GF-D8 (cell line): Measurements from ENCODE around the gene IFT122.

ENCODE experiments used
- DNase-seq: peaks from one replicate; lab custom pipeline; 2025; lab: John Stamatoyannopoulos, UW

Gene IFT122

DNA sequence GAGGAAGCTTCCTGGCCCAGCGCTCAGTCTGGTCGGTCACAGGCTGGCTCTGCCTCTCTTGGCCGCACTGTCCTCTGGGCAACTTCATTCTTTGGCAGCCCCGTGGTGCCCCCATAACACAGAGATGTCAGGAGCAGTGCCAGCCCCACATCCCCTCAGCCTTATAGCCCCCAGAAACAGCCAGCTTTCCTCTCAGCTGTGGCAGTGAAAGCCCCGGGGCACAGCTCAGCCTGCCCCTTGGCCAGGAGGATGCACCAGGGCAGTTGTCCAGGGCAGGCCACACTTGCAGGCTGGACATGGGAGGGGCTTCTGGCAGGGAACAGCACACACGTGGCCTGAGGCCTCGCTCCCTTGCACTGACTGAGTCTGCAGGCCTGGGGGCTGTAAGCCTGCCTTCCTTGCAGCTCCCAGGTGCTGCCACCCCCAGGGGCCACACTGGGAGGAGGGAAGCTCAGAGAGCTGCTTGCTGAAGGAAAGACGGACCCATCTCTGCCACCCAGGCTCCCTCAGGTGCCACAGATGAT, 78.1 kb downstream of the IFT122 start:
- no peak for DNase-seq

DNA sequence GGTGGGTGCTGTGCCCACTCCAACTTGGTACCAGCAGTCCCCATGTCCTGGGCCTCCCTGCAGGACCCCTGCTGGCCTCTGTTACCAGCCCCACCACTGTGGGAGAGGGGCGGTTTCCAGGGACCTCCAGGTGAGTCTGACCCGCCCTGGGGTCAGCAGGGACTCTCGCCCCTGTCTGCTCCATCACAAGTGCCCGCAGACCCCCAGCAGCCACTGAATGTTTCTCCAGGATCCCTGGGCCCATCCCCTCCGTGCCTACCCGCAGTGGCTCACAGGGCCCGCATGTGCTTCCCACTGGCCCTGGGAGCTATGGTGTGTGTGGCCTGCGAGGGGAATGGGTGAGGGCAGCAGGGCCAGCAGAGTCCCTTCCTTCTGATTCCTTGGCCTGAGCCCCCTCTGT, 78.6 kb downstream of the IFT122 start:
- DNase-seq = no peak

DNA sequence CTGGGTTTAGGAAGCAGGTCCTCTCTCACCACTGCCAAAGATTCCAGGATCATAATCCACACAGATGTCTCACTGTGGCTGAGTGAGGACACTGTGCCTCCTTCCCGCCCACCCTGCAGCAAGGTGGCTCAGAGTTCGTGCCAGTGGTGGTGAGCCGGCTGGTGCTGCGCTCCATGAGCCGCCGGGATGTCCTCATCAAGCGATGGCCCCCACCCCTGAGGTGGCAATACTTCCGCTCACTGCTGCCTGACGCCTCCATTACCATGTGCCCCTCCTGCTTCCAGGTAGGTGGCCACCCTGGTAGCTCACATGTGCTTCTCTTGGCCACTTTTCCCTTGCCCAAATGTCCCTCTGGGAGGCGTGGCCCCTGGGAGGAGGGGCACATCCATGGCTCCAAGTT, 79.4 kb downstream of the IFT122 start:
- no peak for DNase-seq

DNA sequence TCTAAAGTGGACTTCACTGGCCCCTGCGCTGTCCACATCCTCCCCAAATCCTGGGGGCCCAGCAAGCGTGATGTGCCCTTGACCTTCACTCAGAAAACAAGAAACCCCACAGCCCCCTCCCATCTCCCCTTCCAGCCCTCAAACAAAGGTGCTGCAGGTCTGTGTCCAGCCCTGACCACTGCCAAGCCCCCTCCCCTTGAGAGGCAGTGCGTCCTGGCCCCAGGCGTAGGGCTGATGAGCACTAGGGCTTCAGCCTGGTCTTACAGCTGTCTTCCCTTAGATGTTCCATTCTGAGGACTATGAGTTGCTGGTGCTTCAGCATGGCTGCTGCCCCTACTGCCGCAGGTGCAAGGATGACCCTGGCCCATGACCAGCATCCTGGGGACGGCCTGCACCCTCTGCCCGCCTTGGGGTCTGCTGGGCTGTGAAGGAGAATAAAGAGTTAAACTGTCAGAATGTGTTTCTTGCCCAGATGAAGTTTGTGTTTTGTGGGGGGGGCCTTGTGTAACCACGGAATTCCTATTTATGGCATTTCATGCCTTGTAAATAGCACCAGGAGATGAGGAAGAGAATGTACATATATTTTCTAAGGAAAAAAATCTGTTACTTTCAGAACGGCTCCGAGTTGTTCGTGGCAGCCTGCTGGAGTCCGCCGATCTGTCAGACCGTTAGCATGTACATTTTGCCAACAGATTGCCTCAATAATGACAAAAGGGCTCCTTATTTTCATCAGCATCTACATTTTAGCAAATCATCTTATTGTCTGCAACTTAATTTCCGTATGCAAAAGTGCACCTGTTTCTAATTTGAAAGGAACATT, 80.1 kb downstream of the IFT122 start:
- no peak for DNase-seq

GRCh38 chr3:129520960-129521359, 80.9 kb downstream of the IFT122 start:
- DNase-seq = no peak

GRCh38 chr3:129521611-129522010, 81.6 kb downstream of the IFT122 start:
- no peak for DNase-seq

- no peak for DNase-seq
These were observed 82.9 kb downstream of the IFT122 start for GRCh38 chr3:129522953-129523352.

DNA sequence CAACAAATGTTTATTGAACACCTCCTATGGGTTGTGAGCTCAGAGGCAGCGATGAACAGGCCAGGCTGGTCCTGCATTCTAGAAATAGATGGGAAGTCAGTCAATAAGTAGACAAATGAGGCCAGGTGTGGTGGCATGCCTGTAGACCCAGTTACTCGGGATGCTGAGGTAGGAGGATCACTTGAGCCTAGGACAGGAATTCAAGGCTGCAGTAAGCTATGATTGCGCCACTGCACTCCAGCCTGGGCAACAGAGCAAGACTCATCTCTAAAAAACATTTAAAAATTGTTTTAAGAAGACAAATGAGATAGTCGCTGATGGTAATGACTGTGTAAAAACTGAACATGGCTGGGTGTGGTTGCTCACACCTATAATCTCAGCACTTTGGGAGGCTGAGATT, 84.1 kb downstream of the IFT122 start:
- DNase-seq = no peak

GRCh38 chr3:129525341-129525968, 85.4 kb downstream of the IFT122 start:
- DNase-seq = no peak

DNA sequence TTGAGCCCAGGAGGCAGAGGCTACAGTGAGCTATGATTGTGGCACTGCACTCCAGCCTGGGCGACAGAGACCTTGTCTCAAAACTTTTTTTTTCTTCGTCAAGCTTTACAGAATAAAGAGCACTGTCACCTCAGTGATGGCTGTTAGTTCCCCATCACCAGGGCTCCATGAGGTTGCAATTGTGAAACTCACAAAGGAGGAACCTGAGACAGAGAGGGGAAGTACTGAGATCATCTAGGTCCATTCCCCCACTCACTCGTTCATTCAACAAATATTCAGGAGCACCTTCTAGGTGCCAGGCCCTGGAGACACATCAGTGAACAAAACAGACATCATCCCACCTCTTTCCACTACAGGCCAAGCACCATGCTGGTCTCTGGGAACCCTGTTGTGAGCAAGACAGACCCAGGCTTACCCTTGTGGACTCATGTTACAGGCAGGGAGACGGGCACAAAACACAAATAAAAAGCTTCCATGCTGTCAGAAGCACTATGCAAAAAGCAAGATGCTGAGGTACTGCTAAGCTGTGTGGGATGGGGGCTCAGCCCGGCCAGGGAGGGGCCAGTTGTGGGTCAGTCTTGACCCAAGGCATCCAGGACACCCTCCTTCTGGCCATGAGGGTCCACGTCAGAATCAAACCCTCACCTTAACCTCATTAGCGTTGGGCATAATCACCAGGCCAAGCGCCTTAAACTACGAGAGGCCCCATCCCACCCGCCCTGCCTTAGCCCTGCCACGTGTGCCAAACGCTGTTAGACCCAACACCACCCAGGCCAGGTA, 86.3 kb downstream of the IFT122 start:
- peak; percentile 71 for DNase-seq

DNA sequence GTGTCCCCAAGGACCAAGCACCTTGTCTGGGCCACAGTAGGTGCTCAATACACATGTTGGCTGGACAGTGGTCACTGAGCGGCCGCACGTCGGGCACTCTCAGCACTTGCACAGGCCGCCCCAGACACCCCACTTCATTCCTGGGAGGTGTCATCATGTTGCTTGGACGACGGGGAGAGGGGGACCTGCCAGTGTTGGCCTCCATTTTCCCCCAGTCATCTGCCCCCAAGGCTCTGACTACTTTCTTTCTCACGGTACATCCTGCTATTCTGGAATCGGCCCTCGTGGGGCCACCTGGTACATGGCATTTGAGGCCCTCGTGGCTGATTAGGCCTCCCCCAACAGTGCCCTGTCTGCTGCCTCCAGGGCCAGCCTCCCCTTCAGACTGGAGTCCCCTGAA, 87.2 kb downstream of the IFT122 start:
- DNase-seq = no peak

DNA sequence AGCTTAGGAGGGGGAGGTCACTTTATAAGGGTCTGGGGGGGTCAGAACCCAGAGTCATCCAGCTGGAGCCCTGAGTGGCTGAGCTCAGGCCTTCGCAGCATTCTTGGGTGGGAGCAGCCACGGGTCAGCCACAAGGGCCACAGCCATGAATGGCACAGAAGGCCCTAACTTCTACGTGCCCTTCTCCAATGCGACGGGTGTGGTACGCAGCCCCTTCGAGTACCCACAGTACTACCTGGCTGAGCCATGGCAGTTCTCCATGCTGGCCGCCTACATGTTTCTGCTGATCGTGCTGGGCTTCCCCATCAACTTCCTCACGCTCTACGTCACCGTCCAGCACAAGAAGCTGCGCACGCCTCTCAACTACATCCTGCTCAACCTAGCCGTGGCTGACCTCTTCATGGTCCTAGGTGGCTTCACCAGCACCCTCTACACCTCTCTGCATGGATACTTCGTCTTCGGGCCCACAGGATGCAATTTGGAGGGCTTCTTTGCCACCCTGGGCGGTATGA, 88.6 kb downstream of the IFT122 start, which contains the start of gene RHO:
TSS of gene RHO (plus strand) at position 51 of the 512 bp plus-strand sequence. CDS start at position 146, 95 bp downstream.
- DNase-seq = no peak

- DNase-seq = no peak
These were observed 89.6 kb downstream of the IFT122 start for GRCh38 chr3:129529436-129530210.

GRCh38 chr3:129530251-129530791, 90.3 kb downstream of the IFT122 start:
- DNase-seq = no peak

- no peak for DNase-seq
These were observed 90.8 kb downstream of the IFT122 start for GRCh38 chr3:129530821-129531220.

DNA sequence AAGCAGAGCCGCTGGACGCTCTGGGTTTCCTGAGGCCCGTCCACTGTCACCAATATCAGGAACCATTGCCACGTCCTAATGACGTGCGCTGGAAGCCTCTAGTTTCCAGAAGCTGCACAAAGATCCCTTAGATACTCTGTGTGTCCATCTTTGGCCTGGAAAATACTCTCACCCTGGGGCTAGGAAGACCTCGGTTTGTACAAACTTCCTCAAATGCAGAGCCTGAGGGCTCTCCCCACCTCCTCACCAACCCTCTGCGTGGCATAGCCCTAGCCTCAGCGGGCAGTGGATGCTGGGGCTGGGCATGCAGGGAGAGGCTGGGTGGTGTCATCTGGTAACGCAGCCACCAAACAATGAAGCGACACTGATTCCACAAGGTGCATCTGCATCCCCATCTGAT, 91.7 kb downstream of the IFT122 start:
- DNase-seq = no peak

DNA sequence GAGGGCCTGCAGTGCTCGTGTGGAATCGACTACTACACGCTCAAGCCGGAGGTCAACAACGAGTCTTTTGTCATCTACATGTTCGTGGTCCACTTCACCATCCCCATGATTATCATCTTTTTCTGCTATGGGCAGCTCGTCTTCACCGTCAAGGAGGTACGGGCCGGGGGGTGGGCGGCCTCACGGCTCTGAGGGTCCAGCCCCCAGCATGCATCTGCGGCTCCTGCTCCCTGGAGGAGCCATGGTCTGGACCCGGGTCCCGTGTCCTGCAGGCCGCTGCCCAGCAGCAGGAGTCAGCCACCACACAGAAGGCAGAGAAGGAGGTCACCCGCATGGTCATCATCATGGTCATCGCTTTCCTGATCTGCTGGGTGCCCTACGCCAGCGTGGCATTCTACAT, 92.2 kb downstream of the IFT122 start:
- no peak for DNase-seq

GRCh38 chr3:129533406-129533805, 93.4 kb downstream of the IFT122 start:
- no peak for DNase-seq

- DNase-seq = no peak
These were observed 94.5 kb downstream of the IFT122 start for GRCh38 chr3:129534428-129535027.

DNA sequence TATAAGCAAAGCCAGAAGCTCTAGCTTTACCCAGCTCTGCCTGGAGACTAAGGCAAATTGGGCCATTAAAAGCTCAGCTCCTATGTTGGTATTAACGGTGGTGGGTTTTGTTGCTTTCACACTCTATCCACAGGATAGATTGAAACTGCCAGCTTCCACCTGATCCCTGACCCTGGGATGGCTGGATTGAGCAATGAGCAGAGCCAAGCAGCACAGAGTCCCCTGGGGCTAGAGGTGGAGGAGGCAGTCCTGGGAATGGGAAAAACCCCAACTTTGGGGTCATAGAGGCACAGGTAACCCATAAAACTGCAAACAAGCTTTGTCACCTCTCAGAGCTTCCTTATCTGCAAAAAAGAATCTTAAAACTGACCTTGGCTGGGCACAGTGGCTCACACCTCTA, 95.1 kb downstream of the IFT122 start:
- no peak for DNase-seq

- no peak for DNase-seq
These were observed 96.3 kb downstream of the IFT122 start for GRCh38 chr3:129536374-129536667.
